Mucosa of stomach (tissue), 1 donor: ENCODE results near the gene RPS8.
A peak's percentile ranks its signal among the peaks of the same experiment; 100 is the strongest.
"Not testable (repeated sequence)": the region's sequence is repeated elsewhere in the genome, so short reads cannot be mapped to it uniquely, and the experiment has no call there.

Experiments used
- H3K27me3 ChIP-seq: one replicate; pipeline ENCODE4 v1.7.0; 2013; ENCODE audit warnings: mild to moderate bottlenecking, low read length; ENCODE audit not compliant: control insufficient read depth, insufficient read depth
- H3K36me3 ChIP-seq: one replicate; pipeline ENCODE4 v1.7.0; 2013; ENCODE audit warnings: low read length; ENCODE audit not compliant: control insufficient read depth, insufficient read depth
- H3K4me1 ChIP-seq: one replicate; pipeline ENCODE4 v1.7.0; 2013; ENCODE audit warnings: mild to moderate bottlenecking, low read length; ENCODE audit not compliant: control insufficient read depth, insufficient read depth
- H3K4me3 ChIP-seq: one replicate; pipeline ENCODE4 v1.7.0; 2013; ENCODE audit warnings: low read length
- H3K9ac ChIP-seq: one replicate; pipeline ENCODE4 v1.7.0; 2013; ENCODE audit warnings: mild to moderate bottlenecking, low read length, moderate library complexity
- H3K9me3 ChIP-seq: one replicate; pipeline ENCODE4 v1.7.0; 2013; ENCODE audit warnings: mild to moderate bottlenecking, low read length, moderate library complexity; ENCODE audit not compliant: control insufficient read depth
- donor health status: Pancreatic carcinoma.

RPS8 gene

DNA sequence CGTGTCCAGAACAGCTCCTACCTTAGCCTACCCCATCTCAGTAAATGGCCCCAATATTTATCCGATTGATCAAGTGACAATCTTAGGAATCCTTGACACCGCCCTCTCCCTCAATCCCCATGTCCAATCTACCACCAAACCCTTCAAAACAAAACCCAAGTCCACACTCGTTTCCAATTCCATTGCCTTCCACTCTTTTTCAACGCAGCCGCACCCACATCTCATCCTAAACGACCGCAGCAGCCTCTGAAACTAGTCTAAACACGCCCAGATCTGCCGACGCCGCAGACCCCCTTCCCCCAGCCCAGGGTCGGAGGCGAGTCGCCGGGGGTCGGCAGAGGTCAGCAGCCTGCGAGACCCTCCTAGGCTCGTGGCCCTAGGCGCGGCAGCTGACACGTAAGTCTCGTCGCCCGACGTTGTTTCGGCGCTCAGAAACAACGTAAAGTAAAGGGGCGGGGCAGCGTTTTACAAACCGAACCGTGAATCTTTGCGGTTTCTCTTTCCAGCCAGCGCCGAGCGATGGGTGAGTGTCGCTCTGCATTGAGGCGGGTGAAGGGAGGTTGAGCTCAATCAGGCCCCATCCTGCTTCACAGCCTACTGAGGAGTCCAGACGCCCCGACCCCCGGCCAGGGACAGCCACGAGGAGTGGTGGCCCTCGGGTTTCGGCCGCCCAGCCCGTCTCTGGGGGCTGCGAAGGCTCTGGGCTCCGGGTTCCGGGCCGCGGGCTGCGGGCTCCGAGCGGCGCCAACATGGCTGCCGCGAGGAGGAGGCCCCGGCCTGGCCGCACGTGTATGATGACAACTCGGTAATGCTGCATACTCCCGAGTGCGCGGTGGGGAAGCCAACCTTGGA, at the start of gene RPS8:
TSS of gene RPS8 (plus strand) at position 463 of the 852 bp plus-strand sequence. CDS start at position 520, 57 bp downstream.
- Histone ChIP-seq H3K9me3 (no peaks in the 10 kb centered on the region), H3K4me1 (peaks cover 13% of the 10 kb centered on the region), H3K9ac (peak within 1 kb of the TSS; percentile 92), H3K4me3 (peak within 1 kb of the TSS; percentile 87), H3K36me3 (peaks cover 7% of the 10 kb centered on the region), H3K27me3 (no peaks in the 10 kb centered on the region)

DNA sequence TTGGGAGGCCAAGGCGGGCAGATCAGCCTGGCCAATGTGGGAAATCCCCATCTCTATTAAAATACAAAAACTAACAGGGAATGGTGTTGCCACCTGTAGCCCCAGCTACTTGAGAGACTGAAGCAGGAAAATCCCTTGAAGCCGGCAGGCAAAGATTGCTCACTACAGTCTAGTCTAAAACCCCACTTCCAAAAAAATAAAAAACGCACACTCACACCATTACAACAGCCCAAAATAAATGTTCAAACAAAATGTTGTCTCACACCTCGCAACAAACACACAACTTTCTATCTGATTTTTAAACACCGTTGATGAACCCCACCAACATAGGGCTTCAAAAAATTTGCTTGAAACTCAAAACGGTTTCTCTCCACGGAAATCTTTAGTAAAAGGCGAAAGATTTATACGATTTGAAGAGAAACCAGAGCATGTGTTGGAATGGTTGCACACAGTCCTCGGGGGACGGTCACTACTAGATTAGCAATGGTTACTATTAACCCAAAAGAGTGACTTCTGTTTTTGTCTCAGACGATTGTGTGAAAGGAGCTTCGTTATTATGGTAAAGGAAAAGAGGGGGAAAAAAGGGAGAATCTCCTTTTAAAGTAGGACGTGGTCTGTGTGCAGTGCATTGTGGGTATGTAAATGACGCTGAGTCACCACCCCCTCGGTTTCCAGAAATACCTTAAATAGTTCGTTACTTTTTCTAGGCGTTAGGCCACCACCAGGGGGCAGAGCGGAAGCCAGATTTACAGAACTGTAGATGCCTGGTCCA, 44.4 kb upstream of the RPS8 start, which contains the start of gene RNU5D-1:
TSS of gene RNU5D-1 (minus strand) at position 430 of the 772 bp plus-strand sequence.
- peaks cover 5% of the 10 kb centered on the region for H3K4me1 ChIP-seq
- H3K36me3 ChIP-seq = no peaks in the 10 kb centered on the region
- no peaks in the 10 kb centered on the region for H3K9me3 ChIP-seq
- peak within 1 kb of the TSS; percentile 85 for H3K9ac ChIP-seq
- H3K4me3 ChIP-seq = peak within 1 kb of the TSS; percentile 5
- H3K27me3 ChIP-seq = no peaks in the 10 kb centered on the region

DNA sequence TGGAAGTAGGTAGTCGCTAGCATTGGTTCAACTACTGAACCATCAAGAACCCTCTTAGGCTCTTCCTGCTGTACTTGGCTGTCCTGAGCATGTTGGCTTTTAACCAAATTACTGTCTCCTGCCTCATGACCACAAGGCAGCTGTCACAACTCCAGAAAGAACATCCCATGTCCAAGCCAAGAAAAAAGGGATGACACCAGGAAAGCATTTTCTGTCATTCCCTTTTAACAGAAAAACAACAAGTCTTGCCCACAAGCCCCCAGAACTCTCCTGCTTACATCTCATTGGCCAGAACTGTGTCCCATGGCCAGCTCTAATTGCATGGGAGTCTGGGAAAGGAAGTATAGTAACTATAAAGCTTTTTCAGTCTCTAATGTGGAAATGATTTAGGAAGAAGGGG, 42.0 kb upstream of the RPS8 start:
- Histone ChIP-seq H3K4me1 (peaks cover 5% of the 10 kb centered on the region), H3K27me3 (no peaks in the 10 kb centered on the region), H3K9me3 (no peaks in the 10 kb centered on the region), H3K4me3 (no peak overlapping the region), H3K9ac (no peak overlapping the region), H3K36me3 (no peaks in the 10 kb centered on the region)

DNA sequence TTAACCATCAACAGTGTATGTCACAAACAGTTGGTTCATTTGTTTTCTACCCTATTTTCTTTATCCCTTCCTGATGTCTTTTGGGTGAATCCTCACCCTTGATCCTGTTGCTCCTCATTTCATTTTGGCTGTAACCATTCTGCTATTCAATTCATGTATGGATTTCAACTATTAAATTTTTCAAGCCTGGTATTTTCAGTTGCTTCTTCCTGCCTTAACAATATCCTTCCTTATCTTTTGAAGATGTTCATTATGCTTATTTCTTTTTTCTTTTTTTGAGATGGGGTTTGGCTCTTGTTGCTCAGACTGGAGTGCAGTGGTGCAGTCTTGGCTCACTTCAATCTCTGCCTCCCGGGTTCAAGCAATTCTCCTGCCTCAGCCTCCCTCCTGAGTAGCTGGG, 41.6 kb upstream of the RPS8 start:
- Histone ChIP-seq H3K9ac (no peak overlapping the region), H3K27me3 (no peaks in the 10 kb centered on the region), H3K4me1 (peaks cover 5% of the 10 kb centered on the region), H3K4me3 (no peak overlapping the region), H3K9me3 (no peaks in the 10 kb centered on the region), H3K36me3 (no peaks in the 10 kb centered on the region)

DNA sequence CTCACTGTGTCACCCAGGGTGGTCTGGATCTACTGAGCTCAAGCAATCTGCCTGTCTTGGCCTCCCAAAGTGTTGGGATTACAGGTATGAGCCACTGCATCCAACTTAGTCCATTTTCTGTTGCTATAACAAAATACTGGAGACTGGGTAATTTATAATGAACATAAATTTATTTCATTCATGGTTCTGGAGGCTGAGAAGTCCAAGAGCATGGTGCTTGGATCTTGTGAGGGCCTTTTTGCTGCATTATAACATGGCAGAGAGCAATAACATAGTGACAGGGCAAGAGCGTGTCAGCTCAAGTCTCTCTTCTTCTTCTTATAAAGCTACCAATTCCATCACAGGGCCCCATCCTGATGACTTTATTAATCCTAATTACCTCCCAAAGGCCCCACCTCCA, 39.3 kb upstream of the RPS8 start:
- H3K36me3 ChIP-seq = no peaks in the 10 kb centered on the region
- no peak overlapping the region for H3K4me3 ChIP-seq
- no peaks in the 10 kb centered on the region for H3K9me3 ChIP-seq
- no peaks in the 10 kb centered on the region for H3K27me3 ChIP-seq
- H3K4me1 ChIP-seq = peaks cover 9% of the 10 kb centered on the region
- H3K9ac ChIP-seq = no peak overlapping the region

DNA sequence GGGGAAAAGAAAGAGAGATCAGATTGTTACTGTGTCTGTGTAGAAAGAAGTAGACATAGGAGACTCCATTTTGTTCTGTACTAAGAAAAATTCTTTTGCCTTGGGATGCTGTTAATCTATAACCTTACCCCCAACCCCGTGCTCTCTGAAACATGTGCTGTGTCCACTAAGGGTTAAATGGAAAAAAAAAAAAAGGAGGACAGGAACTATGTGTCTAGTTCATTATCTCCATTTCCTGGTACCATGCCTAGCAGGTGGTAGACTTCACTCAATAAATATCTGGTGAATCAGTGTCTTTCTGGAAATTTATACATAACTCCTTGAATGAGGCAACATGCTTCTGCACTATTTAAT, 36.4 kb upstream of the RPS8 start:
- Histone ChIP-seq H3K9ac (peak overlapping the region; percentile 71), H3K4me3 (peak overlapping the region; percentile 40)
- not testable (repeated sequence) for H3K36me3 ChIP-seq, H3K9me3 ChIP-seq, H3K4me1 ChIP-seq, H3K27me3 ChIP-seq

DNA sequence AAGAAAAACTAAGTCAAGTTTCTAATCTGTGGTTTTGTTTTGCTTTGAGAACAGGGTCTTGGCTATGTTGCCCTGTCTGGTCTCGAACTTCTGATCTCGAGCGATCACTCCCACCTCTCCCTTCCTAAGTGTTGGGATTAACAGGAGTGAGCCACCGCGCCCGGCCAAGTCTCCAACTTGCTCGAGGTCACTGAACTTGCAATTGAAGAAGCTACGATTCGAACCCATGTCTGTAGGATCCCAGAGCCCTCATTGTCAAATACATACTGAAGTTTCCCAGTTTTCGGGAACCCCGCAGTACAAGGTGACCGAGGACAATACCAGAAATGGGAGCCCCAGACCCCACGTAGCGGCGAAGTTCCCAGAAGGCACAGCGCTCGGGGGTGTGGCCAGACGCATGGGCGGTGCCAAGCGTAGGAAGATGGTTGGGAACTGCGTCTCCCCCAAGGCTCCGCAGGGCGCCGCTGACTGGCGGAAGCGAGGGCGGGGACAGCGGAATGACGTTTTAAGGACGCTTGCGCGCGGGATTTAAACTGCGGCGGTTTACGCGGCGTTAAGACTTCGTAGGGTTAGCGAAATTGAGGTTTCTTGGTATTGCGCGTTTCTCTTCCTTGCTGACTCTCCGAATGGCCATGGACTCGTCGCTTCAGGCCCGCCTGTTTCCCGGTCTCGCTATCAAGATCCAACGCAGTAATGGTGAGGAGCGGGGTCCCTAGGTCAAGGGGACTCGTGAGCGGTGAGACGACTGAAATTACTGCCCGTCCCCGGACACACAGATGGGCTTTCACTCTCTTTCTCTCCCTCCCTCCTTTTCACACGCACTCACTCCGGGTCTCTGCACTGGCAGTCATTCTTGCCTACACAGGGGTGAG, 35.8 kb upstream of the RPS8 start, which contains the start of gene KIF2C:
TSS of gene KIF2C (plus strand) at position 531 of the 872 bp plus-strand sequence. CDS start at position 627, 96 bp downstream.
- peak within 1 kb of the TSS; percentile 40 for H3K4me3 ChIP-seq
- peak within 1 kb of the TSS; percentile 71 for H3K9ac ChIP-seq

DNA sequence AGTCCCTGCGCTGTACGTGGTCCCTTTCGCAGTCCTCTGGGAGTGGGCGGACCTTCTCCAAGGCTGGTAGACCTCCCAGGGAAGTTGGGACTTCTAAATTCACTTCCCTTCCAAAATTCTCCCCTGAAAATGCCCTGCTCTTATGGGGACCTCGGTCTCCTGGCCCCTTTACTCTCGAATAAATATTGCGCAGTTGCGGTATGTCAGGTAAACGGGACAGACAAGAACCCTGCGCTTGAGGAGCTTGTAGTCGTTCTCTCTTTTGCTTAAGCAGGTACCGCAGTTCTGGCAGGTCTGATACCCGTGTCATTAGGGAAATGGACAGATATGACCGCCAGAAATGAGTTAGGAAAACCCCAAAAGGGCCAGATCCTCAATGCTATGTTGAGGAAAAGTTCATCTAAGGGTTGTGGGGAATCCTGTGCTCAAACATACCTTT, 35.1 kb upstream of the RPS8 start:
- Histone ChIP-seq H3K27me3 (no peaks in the 10 kb centered on the region), H3K9ac (peak overlapping the region; percentile 71), H3K4me1 (peaks cover 9% of the 10 kb centered on the region), H3K36me3 (no peaks in the 10 kb centered on the region), H3K9me3 (no peaks in the 10 kb centered on the region), H3K4me3 (peak overlapping the region; percentile 40)

More for the DNA sequence above, 35.8 kb upstream of the RPS8 start, which contains the start of gene KIF2C:
- H3K9me3 ChIP-seq = no peaks in the 10 kb centered on the region
- no peaks in the 10 kb centered on the region for H3K27me3 ChIP-seq
- no peaks in the 10 kb centered on the region for H3K36me3 ChIP-seq
- H3K4me1 ChIP-seq = peaks cover 9% of the 10 kb centered on the region

DNA sequence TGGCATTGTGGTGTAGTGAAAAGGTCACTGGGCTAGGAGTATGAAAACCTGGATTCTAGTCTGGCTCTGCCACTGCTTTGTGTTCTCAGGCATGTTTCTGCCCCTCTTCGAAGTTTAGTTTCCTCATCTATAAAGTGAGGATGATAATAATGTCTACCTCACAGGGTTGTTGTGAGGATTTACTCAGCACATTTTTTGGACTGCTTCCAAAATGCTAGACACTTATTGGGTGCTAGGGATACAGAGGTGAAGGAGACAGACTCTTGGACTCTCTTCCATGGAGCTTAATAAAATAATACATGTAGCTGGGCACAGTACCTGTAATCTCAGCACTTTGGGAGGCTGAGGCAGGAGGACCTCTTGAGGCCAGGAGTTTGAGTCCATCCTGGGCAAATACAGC, 32.1 kb upstream of the RPS8 start:
- Histone ChIP-seq H3K36me3 (no peaks in the 10 kb centered on the region), H3K4me1 (peaks cover 9% of the 10 kb centered on the region), H3K9me3 (no peaks in the 10 kb centered on the region), H3K4me3 (no peak overlapping the region), H3K27me3 (no peaks in the 10 kb centered on the region), H3K9ac (no peak overlapping the region)

DNA sequence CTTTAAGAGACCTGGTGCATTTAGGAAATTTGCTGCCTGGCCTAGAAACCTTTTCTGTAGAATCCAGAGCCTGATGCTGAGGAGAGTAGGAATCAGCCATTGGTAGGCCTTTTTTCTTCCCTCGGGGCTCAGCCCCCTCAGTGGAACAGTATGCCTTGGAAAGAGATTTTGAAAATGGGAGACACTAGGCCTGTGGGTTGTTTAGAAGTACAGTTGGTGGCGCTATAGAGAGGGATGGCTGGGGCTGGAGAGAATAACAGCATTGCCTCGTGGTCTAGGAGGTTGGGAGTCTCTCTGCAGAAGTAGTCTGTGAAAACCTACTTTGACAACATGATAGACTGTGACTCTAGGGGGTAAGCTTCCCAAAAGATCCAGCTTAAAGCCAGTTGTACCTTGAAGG, 27.5 kb upstream of the RPS8 start:
- no peaks in the 10 kb centered on the region for H3K27me3 ChIP-seq
- no peaks in the 10 kb centered on the region for H3K4me1 ChIP-seq
- no peak overlapping the region for H3K4me3 ChIP-seq
- no peak overlapping the region for H3K9ac ChIP-seq
- no peaks in the 10 kb centered on the region for H3K36me3 ChIP-seq
- no peaks in the 10 kb centered on the region for H3K9me3 ChIP-seq

DNA sequence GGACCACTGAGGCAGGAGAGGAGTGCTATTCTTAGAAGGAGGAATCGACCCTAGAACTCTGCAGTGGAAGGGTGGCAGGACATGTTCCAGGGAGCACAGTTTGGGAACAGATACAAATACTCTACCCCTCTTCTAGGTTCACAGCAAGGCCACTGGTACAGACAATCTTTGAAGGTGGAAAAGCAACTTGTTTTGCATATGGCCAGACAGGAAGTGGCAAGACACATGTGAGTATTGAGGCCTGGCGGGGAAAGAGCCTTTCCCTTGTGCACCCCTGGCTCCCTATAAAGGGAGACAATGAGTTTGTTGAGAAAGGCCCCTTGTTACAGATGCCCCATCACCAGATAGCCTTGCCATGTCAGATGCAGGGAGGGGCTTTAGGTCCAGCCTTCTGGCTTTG, 17.9 kb upstream of the RPS8 start:
- Histone ChIP-seq H3K9me3 (no peaks in the 10 kb centered on the region), H3K9ac (no peak overlapping the region), H3K4me3 (no peak overlapping the region), H3K4me1 (no peaks in the 10 kb centered on the region), H3K27me3 (no peaks in the 10 kb centered on the region), H3K36me3 (no peaks in the 10 kb centered on the region)
